ENCODE data around the gene KCNN3.

GRCh38 chr1:154707901-154708463 is 162.1 kb downstream of the KCNN3 start:
- TF ChIP-seq POLR2AphosphoS5 (IDR thresholded peaks at IDR 0.05; ENCODE audit: low read depth, low read length) (no peak), SIN3A (IDR thresholded peaks at IDR 0.05; ENCODE audit: borderline replicate concordance, insufficient read depth, low read length) (no peak)

All from PFSK-1 (cell line).